ENCODE data around the gene ZNF205. TPM values are rescaled to one million over a fixed set of nuclear protein-coding genes. Genes with fewer than 3 reads are reported as not detected.

Gene ZNF205
- polyA plus RNA-seq, 1 of the 3 experiments (the other 2 are of a cell fraction), result 9.7 TPM

DNA sequence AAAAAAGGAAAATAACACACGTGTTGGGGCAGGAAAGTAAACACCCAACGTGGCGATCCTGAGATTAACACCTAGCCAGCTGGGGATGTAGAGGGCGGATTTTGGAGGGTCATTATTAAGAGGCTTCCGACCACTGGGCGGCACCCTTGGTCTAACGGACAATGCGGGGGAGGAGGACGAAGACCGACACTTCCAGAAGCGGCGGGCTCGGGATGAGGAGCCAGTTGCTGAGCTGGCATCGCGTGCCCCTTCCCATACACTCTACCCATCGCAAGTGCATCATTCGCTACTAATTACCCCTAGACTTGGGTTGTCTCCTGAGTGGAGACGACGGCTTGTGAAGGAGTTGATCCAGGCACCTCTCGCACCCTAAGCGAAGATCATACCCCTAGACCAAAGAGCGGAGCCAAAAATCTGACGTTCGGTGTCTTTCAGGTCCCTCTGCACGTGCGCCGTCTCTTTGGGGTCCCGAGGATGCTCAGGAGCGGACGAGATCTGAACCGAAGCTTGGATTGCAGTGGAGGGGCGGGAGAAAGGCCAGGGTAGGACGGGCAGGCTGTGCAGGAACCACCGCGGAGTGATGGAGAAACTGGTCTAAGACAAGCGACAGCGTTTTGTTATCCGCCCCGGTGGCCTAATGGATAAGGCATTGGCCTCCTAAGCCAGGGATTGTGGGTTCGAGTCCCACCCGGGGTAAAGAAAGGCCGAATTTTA lies 40.0 kb downstream of the ZNF205 start (continued):
- TF ChIP-seq, protein P1, sequence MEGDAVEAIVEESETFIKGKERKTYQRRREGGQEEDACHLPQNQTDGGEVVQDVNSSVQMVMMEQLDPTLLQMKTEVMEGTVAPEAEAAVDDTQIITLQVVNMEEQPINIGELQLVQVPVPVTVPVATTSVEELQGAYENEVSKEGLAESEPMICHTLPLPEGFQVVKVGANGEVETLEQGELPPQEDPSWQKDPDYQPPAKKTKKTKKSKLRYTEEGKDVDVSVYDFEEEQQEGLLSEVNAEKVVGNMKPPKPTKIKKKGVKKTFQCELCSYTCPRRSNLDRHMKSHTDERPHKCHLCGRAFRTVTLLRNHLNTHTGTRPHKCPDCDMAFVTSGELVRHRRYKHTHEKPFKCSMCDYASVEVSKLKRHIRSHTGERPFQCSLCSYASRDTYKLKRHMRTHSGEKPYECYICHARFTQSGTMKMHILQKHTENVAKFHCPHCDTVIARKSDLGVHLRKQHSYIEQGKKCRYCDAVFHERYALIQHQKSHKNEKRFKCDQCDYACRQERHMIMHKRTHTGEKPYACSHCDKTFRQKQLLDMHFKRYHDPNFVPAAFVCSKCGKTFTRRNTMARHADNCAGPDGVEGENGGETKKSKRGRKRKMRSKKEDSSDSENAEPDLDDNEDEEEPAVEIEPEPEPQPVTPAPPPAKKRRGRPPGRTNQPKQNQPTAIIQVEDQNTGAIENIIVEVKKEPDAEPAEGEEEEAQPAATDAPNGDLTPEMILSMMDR (IDR thresholded peaks at IDR 0.05), result peak; percentile 62
- TF ChIP-seq, protein P2, sequence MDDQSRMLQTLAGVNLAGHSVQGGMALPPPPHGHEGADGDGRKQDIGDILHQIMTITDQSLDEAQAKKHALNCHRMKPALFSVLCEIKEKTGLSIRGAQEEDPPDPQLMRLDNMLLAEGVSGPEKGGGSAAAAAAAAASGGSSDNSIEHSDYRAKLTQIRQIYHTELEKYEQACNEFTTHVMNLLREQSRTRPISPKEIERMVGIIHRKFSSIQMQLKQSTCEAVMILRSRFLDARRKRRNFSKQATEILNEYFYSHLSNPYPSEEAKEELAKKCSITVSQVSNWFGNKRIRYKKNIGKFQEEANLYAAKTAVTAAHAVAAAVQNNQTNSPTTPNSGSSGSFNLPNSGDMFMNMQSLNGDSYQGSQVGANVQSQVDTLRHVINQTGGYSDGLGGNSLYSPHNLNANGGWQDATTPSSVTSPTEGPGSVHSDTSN (IDR thresholded peaks at IDR 0.05), result no peak; the same call in 1 of the 2 replicates
- TF ChIP-seq TAF1 (IDR thresholded peaks at IDR 0.05; ENCODE audit: borderline replicate concordance, low read depth, low read length) (no peak), NFIC (IDR thresholded peaks at IDR 0.05; ENCODE audit: borderline replicate concordance) (no peak; the same call in 1 of the 2 replicates), EZH2phosphoT487 (IDR thresholded peaks at IDR 0.05; ENCODE audit: borderline replicate concordance, low read depth) (no peak), MXI1 (IDR thresholded peaks at IDR 0.05; ENCODE audit: low read depth, low read length) (no peak), CHD2 (IDR thresholded peaks at IDR 0.05; ENCODE audit: low read length, partially characterized antibody) (no peak), MEF2A (IDR thresholded peaks at IDR 0.05; ENCODE audit: borderline replicate concordance, low read depth) (no peak), GATA2 (CRISPR knock-in tag; IDR thresholded peaks at IDR 0.05) (peak; percentile 26)
- TF ChIP-seq, protein P3, sequence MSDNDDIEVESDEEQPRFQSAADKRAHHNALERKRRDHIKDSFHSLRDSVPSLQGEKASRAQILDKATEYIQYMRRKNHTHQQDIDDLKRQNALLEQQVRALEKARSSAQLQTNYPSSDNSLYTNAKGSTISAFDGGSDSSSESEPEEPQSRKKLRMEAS (IDR thresholded peaks at IDR 0.05; ENCODE audit: low read depth), result peak; percentile 13; the same call in 1 of the 2 replicates

DNA sequence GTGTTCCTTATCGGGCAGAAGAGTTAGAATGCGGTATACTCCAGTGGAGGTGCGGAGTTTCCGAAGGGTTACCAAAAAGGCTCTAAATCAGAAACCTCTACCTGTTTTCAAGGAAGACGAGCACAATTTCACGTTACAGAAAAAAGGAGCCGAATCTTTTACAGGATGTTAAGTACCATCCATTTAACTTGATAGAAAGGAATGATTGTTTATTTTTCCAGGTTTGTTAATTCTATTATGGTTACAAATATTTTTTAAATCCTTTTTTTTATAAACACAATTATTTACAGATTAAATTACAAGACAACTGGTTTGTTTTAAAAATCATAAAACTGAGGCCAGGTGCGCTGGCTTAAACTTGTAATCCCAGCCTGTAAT lies 40.6 kb downstream of the ZNF205 start:
- Histone ChIP-seq H3K4me2 (no peak overlapping the region), H3K4me1 (ENCODE audit: control insufficient read depth in 1 of 2, insufficient read depth in 2 of 2, low read depth in 1 of 2, low read length in 1 of 2) (peaks cover 0 to 19% of the 10 kb centered on the region in 2 experiments; a peak in 1 of 4 replicates), H3K36me3 (replicated peaks in 1 of 2; ENCODE audit: control insufficient read depth in 1 of 2, insufficient read depth in 2 of 2, low read length in 1 of 2) (no peaks in the 10 kb centered on the region), H3K27ac (ENCODE audit: low read depth in 2 of 2, low read length in 1 of 2) (0 out of 4 replicates have a peak overlapping the region, but pooled peaks of 1 of the 2 experiments have one; percentile 20), H3K9me3 (no peaks in the 10 kb centered on the region), H3K4me3 (ENCODE audit: low read depth in 2 of 2, low read length in 1 of 2) (peak overlapping the region; percentile 72 to 78; a peak in 3 of 4 replicates), H3K9me2 (no peaks in the 10 kb centered on the region), H3K79me2 (ENCODE audit: insufficient read depth) (no peaks in the 10 kb centered on the region), H4K20me1 (ENCODE audit: insufficient read depth) (peaks cover 3% of the 10 kb centered on the region; the same call in 1 of the 2 replicates), H2AFZ (ENCODE audit: low read depth) (no peak overlapping the region), H3K9ac (no peak overlapping the region), H3F3A (replicated peaks; ENCODE audit: insufficient read depth) (peaks cover 59% of the 10 kb centered on the region), H3K27me3 (ENCODE audit: insufficient read depth) (no peaks in the 10 kb centered on the region)
- ChIA-PET CTCF (interaction anchor here (0.8 to 5.7 kb wide), 11 partner anchors 8 to 115 kb away, joined by 3 to 52 read pairs (median 8); partner anchors contain the start of genes OR1F1 and ZNF213), POLR2A (no interaction called here)
- TF ChIP-seq JUND (IDR thresholded peaks at IDR 0.05), result no peak
- no peak for TF ChIP-seq EP300 (IDR thresholded peaks at IDR 0.05; ENCODE audit: borderline replicate concordance in 1 of 2, low read depth in 1 of 2, low read length in 1 of 2)
- no peak for TF ChIP-seq MXI1 (IDR thresholded peaks at IDR 0.05; ENCODE audit: low read depth, low read length)
- TF ChIP-seq RXRA (IDR thresholded peaks at IDR 0.05; ENCODE audit: borderline replicate concordance, low read depth), result peak; percentile 78; the same call in 1 of the 2 replicates
- 0 out of 2 replicates have a peak, but pooled peaks have one; percentile 2 for TF ChIP-seq SIN3A (IDR thresholded peaks at IDR 0.05; ENCODE audit: borderline replicate concordance, low read depth, low read length)
- TF ChIP-seq, protein P3 (IDR thresholded peaks at IDR 0.05; ENCODE audit: low read depth), result no peak
- TF ChIP-seq TCF12 (IDR thresholded peaks at IDR 0.05), result no peak
- TF ChIP-seq, protein P4, sequence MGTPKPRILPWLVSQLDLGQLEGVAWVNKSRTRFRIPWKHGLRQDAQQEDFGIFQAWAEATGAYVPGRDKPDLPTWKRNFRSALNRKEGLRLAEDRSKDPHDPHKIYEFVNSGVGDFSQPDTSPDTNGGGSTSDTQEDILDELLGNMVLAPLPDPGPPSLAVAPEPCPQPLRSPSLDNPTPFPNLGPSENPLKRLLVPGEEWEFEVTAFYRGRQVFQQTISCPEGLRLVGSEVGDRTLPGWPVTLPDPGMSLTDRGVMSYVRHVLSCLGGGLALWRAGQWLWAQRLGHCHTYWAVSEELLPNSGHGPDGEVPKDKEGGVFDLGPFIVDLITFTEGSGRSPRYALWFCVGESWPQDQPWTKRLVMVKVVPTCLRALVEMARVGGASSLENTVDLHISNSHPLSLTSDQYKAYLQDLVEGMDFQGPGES (IDR thresholded peaks at IDR 0.05; ENCODE audit: low read depth, low read length), result no peak
- no peak for TF ChIP-seq ELF1 (IDR thresholded peaks at IDR 0.05)
- TF ChIP-seq NFIC (IDR thresholded peaks at IDR 0.05; ENCODE audit: borderline replicate concordance), result 0 out of 2 replicates have a peak, but pooled peaks have one; percentile 9
- TF ChIP-seq RCOR1 (IDR thresholded peaks at IDR 0.05; ENCODE audit: low read length), result no peak
- TF ChIP-seq, protein P5, sequence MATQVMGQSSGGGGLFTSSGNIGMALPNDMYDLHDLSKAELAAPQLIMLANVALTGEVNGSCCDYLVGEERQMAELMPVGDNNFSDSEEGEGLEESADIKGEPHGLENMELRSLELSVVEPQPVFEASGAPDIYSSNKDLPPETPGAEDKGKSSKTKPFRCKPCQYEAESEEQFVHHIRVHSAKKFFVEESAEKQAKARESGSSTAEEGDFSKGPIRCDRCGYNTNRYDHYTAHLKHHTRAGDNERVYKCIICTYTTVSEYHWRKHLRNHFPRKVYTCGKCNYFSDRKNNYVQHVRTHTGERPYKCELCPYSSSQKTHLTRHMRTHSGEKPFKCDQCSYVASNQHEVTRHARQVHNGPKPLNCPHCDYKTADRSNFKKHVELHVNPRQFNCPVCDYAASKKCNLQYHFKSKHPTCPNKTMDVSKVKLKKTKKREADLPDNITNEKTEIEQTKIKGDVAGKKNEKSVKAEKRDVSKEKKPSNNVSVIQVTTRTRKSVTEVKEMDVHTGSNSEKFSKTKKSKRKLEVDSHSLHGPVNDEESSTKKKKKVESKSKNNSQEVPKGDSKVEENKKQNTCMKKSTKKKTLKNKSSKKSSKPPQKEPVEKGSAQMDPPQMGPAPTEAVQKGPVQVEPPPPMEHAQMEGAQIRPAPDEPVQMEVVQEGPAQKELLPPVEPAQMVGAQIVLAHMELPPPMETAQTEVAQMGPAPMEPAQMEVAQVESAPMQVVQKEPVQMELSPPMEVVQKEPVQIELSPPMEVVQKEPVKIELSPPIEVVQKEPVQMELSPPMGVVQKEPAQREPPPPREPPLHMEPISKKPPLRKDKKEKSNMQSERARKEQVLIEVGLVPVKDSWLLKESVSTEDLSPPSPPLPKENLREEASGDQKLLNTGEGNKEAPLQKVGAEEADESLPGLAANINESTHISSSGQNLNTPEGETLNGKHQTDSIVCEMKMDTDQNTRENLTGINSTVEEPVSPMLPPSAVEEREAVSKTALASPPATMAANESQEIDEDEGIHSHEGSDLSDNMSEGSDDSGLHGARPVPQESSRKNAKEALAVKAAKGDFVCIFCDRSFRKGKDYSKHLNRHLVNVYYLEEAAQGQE (IDR thresholded peaks at IDR 0.05; ENCODE audit: low read depth, low read length), result no peak
- no peak for DNase-seq
- 10% methylated on average over 8 of the region's 8 CpGs for WGBS (ENCODE audit: low lambda C conversion rate)

Measured in SK-N-SH (cell line).